Measurements from ENCODE around the gene CLDND1.

- TF ChIP-seq REST (IDR thresholded peaks at IDR 0.05; ENCODE audit: insufficient read depth in 1 of 2, low read depth in 2 of 2, low read length in 1 of 2), result no peak
- TF ChIP-seq CTCF (IDR thresholded peaks at IDR 0.05), result no peak
- no peak for TF ChIP-seq POLR2AphosphoS5 (IDR thresholded peaks at IDR 0.05; ENCODE audit: low read depth, low read length)
Measured at GRCh38 chr3:98553753-98554152, 31.1 kb upstream of the CLDND1 start.

All from Panc1 (cell line).